CD4-positive, alpha-beta T cell treated with Interleukin-15 for 4 hours (primary cell): Measurements from ENCODE around the gene TRAF2.
A peak's percentile ranks its signal among the peaks of the same experiment; 100 is the strongest.
"Not testable (repeated sequence)": the region's sequence is repeated elsewhere in the genome, so short reads cannot be mapped to it uniquely, and the experiment has no call there.

Source experiments
- DNase-seq: peaks from one replicate; pipeline ENCODE4 v3.0.0-alpha.2; 2020; ENCODE audit warnings: low spot score

The TRAF2 gene

DNA sequence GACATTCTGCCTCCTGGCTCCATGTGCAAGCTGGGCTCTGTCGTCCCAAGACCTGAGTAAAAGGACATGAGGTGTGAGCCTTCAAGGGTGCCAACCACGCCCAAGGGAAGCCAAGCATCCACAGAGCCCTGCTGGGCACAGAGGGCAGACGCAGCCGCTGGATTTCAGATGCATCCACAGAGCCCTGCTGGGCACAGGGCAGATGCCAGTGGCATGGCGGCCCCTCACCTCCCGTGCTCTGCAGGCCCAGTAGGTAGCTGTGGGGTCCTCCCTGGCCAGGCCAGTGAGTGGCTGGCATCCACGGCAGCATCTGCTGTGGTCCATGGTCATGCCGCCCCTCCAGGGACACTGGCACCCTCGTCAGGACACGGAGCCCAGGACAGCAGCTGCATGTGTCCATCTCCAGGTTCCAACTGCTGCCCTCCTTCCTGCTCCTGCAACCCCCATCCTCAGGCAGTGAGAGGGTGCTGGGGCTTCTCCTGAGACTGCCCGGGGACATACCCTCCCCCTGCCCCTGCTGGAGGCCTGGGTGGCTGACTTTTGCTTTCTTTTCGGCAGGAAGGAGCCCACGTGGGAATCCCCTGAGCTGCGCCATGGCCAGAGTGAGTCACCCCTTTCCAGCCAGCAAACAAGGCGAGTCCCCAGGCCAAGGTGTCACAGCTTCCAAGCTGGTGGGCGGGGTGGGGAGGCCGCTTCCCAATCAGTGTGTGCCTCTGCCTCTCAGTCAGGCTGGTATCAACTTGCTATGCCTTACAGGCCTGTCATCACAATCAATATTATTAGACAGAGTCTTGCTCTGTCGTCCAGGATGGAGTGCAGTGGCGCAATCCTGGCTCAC is 4.0 kb upstream of the TRAF2 start:
- DNase-seq, result peak; percentile 92

DNA sequence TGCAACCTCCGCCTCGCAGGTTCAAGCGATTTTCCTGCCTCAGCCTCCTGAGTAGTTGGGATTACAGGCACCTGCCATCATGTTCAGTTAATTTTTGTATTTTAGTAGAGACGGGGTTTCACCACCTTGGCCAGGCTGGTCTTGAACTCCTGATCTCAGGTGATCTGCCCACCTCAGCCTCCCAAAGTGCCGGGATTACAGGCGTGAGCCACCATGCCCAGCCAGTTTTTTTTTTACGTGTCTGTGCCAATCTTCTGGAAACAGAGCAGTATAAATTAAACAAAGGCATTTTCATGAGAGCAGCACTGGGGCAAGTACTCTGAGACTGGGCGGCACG is 3.4 kb upstream of the TRAF2 start:
- not testable (repeated sequence) for DNase-seq

DNA sequence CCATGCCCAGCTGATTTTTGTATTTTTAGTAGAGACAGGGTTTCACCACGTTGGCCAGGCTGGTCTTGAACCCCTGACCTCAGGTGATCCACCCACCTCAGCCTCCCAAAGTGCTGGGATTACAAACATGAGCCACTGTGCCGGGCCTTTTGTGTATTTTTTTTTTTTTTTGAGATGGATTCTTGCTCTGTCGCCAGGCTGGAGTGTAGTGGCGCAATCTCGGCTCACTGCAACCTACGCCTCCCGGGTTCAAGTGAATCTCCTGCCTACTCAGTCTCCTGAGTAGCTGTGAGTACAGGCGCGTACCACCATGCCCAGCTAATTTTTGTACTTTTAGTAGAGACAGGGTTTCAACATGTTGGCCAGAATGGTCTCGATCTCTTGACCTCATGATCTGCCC is 2.6 kb upstream of the TRAF2 start:
- DNase-seq, result not testable (repeated sequence)

DNA sequence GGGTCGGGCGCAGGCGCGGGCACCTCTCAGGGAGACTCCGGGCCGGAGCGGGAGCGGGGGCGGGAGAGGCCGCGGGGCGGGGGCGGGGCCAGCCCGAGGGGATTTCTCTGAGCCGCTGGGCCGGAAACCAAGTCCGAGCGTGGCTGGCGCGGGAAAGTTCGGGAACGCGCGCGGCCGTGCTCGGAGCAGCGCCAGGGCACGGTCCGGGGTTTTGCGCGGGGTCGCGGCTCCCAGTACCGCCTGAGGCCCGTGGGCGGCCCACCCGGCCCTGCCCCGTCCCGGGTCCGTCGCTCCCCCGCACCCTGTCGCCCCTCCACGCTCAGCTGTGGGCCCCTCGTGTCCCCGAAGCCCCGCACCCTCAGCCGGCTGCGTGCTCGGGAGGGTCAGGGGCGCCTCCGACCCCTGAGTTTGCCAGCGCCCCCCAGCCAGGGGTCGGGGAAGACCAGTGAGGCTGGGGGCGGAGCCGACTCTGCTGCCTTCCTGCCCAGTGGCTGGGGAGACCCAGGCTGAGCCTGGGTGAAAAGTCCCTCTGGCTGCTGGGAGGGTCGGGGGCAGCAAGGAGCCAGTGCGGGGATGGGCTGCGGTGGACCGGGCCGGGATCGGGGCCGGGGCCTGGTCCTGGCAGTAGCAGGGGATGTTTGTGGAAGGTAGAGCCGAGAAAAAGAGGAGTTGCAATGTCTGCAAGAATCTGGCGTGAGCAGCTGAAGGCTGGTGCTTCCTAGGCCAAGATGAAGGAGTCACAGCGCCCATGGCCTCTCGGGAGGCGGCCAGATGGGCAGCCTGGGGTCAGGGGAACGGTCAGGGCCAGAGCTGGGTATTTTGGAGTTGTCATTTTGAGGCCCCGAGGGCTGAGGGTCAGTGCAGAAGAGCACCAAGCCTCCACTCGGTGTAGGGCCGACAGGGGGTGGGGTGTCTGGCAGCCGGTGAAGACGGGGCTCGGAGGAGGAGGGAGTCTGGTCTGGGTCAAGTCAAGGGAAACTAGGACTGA is 588 bp downstream of the TRAF2 start:
- DNase-seq, result no peak

DNA sequence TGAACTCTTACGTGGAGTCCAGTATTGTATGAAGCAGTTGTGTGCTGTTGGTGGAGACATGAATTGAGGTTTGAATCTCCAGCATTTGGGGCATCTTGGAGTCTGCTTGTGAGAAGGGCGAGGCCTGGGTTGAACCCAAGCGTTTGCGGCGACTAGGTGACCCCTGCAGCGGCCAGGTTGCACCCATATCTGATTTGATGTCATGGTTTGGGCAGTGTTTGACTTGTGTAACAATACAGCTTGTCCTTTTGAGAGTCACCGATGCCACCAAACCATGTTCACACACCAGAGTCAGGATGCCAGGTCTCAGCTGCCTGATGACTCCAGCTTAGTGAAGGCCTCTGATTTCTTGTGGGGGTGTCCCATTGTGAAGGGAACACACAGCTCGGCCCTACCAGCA is 2.1 kb downstream of the TRAF2 start:
- DNase-seq, result no peak

DNA sequence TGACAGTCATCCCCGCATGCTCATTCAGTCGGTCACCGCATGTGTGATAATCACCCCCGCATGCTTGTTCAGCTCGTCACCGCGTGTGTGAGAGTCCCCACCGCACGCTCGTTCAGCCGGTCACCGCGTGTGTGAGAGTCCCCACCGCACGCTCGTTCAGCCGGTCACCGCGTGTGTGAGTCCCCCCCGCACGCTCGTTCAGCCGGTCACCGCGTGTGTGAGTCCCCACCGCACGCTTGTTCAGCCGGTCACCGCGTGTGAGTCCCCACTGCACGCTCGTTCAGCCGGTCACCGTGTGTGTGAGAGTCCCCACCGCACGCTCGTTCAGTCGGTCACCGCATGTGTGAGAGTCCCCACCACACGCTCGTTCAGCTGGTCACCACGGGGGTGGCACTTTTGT is 3.5 kb downstream of the TRAF2 start:
- DNase-seq, result no peak

DNA sequence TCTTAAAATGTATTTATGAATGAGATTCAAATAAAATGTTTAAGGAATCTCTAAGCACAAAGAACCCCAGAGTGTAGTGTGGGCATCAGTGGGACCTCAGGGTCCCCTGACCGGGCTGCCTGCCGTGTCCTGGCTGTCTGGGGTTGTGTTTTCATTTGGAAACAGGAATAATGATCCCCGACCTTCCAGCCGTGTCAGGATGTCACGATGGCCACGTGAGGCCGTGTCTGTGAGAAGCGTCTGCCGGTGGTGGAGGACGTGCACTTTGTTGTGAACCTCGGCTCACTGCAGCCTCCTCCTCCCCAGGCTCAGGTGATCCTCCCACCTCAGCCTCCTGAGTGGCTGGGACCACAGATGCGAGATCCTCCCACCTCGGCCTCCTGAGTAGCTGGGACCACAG is 4.3 kb downstream of the TRAF2 start:
- no peak for DNase-seq

DNA sequence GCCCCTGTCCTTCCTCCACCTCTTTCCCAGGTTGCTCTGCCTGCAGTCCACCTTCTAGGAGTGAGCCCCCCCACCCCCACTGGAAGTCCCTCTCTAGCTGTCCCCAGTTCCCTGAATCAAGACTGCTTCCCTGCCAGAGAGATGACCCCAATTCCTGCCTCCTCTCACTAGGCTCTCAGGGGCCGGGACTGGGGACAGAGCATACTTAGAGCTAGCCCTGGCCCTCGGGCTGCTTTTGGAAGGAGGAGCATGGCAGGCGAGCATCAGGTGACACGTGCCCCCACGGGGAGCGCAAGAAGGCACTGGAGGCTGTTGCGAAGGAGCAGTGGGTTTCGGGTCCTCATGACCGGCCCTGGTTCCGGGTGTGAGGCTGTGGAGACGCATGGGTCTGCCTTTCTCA is 9.7 kb downstream of the TRAF2 start:
- no peak for DNase-seq

DNA sequence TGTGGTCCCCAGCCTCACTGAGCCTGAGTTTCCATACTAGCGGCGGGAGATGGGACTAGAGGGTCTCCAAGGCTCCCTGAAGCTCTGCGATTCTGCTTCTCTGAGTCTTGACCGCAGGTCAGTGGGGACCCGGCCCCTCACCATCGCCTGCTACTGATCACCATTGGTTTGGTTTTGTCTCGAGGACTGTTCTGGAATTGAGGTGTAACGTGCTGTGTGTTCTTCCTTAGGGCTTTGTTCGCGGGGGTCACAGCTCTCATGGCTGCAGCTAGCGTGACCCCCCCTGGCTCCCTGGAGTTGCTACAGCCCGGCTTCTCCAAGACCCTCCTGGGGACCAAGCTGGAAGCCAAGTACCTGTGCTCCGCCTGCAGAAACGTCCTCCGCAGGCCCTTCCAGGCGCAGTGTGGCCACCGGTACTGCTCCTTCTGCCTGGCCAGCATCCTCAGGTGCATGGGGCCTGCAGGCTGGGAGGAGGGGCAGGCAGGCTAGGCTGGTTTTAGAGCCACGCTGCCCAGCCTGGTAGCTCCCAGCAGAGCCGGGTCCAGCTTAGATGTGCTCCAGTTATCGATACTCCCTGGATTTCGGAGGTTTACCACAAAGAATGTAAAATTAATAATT is 12.3 kb downstream of the TRAF2 start:
- DNase-seq, result no peak

DNA sequence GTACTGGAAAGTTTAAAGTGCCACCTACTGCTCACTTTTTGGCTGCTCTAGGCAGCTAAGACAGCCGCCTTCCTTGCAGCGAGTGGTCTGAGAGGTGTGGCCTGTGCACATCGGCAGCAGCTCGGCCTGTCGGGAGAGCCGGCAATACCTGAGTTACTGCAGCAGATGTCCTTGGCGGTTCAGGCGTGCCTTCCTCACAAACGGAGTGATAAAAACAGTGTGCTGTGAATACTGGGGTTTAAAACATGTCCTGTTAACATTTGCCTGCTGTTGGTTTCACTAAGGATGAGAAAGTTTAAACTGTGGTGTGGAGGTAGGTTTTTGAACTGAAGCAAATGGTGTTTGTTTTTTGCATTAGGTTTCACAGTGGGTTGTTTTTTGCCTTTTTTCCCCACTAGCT is 12.9 kb downstream of the TRAF2 start:
- no peak for DNase-seq

DNA sequence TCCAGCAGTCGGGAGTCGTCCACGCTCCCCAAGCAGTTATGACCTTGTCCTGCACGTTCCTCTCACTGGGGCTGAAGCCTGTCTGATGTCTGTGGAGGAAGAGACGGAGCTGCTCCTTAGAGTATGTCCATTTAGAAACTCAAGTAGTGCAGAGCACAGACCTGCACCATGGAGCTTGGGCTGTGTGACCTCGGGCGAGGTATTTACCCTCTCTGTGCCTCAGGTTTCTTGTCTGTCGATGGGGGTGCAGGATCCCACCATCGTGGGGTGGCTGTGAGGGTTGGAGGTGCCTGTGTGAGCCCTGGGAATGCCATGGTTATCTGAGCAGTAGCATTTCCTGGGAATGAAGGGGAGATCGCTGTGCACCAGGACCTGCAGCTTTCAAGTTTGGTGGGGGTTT is 14.2 kb downstream of the TRAF2 start:
- DNase-seq, result no peak

DNA sequence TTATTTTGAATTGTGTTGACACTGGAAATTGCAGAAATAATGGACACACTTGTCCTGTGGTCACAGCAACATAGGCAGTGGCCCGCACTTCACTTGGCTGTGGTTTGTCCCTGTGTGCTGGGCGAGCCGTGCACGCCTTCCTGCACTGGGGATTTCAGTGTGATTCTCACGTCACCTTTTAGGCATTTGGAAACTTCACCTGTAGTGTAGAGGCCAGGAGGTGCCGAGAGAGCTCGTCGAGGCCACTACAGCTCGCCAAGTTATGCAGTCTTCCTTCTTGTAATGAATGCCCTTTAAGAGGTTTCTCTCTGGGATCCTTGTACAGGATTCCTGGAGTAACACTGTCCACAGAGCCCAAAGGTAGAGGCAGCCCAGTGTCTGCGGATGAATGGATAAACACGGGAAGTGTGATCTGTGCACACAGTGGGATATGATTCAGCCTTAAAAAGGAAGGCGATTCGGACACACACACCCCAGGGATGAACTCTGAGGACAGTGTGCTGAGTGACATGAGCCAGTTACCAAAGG is 14.7 kb downstream of the TRAF2 start:
- no peak for DNase-seq

DNA sequence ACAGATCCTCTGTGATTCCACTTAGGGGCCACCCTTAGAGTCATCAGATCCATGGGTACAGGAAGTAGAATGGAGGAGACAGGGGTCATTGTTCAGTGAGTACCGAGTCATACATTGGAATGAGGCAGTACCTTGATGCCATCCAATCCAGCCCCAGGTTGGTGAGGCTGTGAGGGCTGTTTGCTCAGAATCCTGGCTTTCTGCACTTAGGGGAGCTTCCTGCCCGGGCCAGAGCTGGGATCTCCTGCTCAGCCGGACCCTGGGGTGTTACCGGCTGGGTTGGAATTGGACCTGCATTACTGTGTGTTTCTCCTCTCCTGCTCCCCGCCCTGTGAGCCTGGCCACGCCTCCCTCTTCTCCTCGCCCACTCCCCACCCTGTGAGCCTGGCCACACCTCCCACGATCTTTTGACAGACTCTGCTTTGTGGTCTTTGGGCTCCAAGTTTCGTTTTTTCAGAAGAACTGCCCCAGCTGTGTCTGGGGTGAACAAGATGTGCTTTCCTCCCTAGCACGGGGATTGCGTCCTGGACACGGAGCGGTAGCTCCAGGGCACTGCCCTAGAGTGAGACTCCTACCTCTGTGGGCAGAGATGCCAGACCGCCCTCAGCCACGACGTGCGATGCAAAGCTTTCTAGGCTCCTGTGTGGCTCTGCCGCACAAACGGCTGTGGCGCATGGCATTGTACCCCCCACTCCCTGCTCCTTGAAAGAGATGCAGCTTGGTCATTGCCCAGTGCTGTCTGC is 15.4 kb downstream of the TRAF2 start:
- DNase-seq, result peak; percentile 77

DNA sequence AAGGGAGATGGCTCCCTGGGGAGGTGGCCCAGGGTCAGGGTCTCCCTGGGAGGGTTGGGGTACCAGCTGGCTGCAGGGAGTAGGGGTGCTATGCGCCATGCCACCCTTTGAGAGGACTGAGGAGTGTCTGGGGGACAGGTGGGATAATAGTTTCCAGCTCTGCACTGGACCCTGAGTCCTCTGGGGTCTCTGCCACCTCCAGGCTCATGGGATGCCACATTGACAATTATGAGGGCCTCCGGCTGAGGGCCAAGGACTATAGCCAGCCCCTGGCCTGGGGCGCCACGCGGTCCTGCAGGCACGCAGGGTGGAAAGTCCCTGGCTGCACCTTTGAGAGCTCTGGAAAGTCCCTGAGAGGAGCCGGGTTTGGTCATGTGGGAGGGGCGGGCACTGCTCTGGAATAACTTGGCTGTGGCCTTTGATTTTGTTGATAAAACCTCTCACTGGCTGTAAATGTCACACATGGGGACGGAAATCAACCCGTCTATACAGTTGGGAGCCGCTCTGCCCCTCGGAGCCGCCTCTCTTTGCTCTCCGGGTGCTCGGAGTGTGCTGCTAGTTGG is 16.0 kb downstream of the TRAF2 start:
- peak; percentile 90 for DNase-seq

DNA sequence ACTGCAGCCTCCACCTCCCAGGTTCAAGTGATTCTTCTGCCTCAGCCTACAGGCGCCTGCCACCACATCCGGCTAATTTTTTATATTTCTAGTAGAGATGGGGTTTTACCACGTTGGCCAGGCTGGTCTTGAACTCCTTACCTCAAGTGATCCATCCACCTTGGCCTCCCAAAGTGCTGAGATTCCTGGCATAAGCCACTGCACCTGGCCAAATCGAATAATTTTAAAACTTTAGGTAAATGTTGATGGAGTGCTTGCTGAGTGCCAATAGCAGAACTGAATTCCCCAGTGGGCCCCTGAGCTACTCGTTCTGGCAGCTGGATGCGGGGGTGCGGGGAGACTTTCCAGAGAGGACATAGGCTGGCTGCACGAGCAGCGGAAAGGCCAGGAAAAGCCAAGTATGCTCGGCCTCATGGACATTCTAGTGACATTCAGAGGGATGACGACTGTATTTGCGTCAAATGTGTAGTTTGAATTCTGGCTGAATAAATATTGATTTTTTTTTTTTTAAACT is 16.8 kb downstream of the TRAF2 start:
- peak; percentile 25 for DNase-seq

DNA sequence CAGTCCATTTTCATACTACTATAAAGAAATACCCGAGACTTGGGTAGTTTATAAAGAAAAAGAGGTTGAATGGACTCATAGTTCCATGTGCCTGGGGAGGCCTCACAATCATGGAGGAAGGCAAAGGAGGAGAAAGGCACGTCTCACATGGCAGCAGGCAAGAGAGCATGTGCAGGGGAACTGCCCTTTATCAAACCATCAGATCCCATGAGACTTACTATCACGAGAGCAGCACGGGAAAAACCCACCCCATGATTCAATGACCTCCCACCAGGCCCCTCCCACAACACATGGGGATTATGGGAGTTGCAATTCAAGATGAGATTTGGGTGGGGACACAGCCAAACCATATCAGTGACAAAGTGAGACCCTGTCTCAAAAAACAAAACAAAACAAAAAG is 19.9 kb downstream of the TRAF2 start:
- no peak for DNase-seq

DNA sequence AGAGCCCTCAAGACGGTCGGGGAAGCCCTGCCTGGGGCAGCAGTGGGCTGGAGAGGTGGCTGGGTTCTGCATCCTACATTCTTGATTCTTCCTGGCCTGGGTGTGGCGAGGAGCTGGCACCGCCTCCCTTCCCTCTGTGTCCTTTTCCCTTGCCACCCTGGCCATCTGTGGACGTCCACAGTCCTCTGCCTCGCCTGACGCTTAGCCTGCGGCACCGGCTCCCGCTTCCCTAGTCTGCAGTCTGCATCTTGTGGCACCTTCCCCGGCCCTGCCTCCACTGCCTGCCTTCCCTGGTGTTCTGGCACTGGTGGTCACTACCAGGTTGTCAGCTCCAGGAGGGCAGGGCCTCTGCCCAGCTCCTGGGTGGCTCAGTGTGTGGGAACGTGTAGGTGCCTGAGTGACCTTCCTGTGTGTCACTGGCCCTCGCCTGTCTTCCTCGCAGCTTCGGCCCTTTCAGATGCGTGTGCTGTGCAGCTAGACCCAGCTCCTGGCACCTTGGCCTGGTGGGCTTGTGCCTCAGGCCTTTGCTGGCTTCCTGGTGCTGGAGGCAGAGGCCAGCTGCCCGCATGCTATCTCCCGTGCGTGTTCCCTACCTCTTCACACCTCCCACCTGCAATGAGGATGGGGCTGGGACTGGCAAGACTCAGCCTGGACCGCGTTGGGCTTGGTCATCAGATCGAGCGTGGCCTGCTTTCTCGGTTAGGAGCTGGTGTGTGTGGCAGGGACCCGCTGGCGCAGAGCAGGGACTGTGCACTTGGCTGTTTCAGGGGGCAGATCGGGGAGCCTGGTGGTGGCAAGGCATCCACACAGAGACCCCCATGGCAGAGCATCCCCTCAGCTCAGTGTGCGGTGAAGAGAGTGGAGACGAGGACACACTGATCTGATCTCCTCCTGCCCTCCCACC is 20.9 kb downstream of the TRAF2 start:
- DNase-seq, result no peak

DNA sequence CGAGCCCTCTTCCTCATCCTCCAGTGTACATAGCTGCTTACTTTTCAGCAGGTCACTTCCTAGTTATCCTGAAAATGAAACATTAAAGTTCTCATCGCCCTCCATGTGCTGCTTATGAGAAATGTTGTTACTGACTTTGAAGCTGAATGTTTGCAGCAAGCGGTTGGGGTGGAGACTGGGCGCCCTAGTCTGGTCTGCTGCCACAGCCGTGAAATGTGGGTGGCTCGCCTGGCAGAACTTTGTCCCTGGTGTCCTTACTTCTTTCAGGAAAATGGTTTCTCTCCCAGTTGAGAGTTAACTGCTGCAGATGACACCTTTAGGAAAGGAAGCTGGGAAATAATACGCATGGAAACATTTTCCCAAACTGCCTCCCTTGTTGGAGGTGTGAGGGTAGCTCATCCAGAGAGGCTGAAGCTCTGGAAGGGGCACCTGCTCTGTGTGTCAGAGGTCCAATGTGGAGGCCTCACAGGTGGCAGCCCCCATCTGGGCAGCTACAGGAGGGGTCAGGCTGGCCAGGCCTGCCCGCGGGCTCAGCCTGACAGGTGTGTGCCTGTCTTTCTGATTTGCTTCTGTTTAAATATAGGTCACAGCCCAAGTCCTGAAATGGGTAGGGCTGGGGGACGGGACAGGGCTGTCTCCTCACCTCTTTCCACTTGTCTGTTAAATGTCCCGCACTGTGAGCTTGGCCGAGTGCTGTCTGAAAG is 24.0 kb downstream of the TRAF2 start:
- no peak for DNase-seq

DNA sequence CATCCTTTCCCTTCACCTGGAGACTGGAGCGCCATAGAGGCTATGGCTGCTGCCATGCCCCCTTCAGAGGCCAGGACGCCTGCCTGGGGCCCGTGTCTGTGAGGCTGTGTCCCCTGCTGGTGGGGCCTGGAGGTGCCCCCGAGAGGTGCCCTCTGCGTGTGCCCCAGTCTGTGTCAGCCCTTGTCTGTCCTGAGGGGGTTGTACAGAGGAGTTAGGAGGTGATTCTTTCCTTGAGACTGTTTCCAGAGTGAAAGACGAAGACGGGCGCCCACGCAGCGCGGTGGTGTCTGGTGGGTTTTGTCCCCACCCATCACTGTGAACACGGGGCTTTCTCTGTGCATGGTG is 24.6 kb downstream of the TRAF2 start:
- DNase-seq, result no peak
